AG09309 (cell line): ENCODE results near the gene ATP2B2.

Experiments used
- DNase-seq: peaks from one replicate; pipeline ENCODE4 v3.0.0-alpha.2; 2010; ENCODE audit warnings: low read depth
- H3K4me3 ChIP-seq: 2 replicates; pipeline ENCODE4 v1.5.1; 2011; ENCODE audit warnings: mild to moderate bottlenecking, low read depth, low read length, moderate library complexity; ENCODE audit not compliant: control insufficient read depth
- CTCF ChIP-seq: IDR thresholded peaks from 2 replicates; pipeline ENCODE4 v1.5.1; 2011; ENCODE audit warnings: mild to moderate bottlenecking, low read depth, low read length, inconsistent platforms; ENCODE audit not compliant: insufficient read depth, control insufficient read depth; ENCODE audit errors: missing control alignments

Gene ATP2B2

GRCh38 chr3:10447527-10448260 is 57.7 kb downstream of the ATP2B2 start:
- DNase-seq: no peak
- TF ChIP-seq CTCF: no peak
- no peak overlapping the region for H3K4me3 ChIP-seq

- no peak overlapping the region for H3K4me3 ChIP-seq
- no peak for TF ChIP-seq CTCF
- no peak for DNase-seq
Measured at GRCh38 chr3:10447110-10447509, 58.3 kb downstream of the ATP2B2 start.

- H3K4me3 ChIP-seq: no peak overlapping the region
- no peak for DNase-seq
- TF ChIP-seq CTCF: no peak
Measured at GRCh38 chr3:10445561-10446175, 59.7 kb downstream of the ATP2B2 start.

- TF ChIP-seq CTCF: no peak
- no peak overlapping the region for H3K4me3 ChIP-seq
- no peak for DNase-seq
Measured at GRCh38 chr3:10444511-10444910, 60.9 kb downstream of the ATP2B2 start.

- H3K4me3 ChIP-seq: no peak overlapping the region
Measured at GRCh38 chr3:10444110-10444429, 61.3 kb downstream of the ATP2B2 start.

GRCh38 chr3:10443272-10444109 is 61.9 kb downstream of the ATP2B2 start:
- no peak for DNase-seq
- TF ChIP-seq CTCF: no peak
- H3K4me3 ChIP-seq: no peak overlapping the region

More at GRCh38 chr3:10444110-10444429, 61.3 kb downstream of the ATP2B2 start:
- DNase-seq: no peak
- no peak for TF ChIP-seq CTCF
